H9 (cell line): ENCODE measurements around the gene MRPL20. TPM values are rescaled to one million over a fixed set of nuclear protein-coding genes. Genes with fewer than 3 reads are reported as not detected.
A peak's percentile ranks its signal among the peaks of the same experiment; 100 is the strongest.

Experiments used
- DNase-seq: peaks from one replicate; pipeline ENCODE4 v3.0.0-alpha.2; 2017
- H2AFZ ChIP-seq: one replicate; pipeline ENCODE4 v1.6.1; 2013; ENCODE audit warnings: mild to moderate bottlenecking, low read length, control low read depth, moderate library complexity
- H2AK5ac ChIP-seq: 2 replicates; pipeline ENCODE4 v1.6.1; 2013; ENCODE audit warnings: low read length, control low read depth, mixed read lengths; ENCODE audit not compliant: insufficient read length
- H2BK120ac ChIP-seq: one replicate; pipeline ENCODE4 v1.6.1; 2013; ENCODE audit warnings: low read depth, mild to moderate bottlenecking, low read length, control low read depth, inconsistent platforms; ENCODE audit not compliant: poor library complexity, severe bottlenecking
- H2BK12ac ChIP-seq: 2 replicates; pipeline ENCODE4 v1.6.1; 2013; ENCODE audit warnings: low read length, control low read depth, mixed read lengths, low read depth; ENCODE audit not compliant: insufficient read length
- H2BK15ac ChIP-seq: 2 replicates; pipeline ENCODE4 v1.6.1; 2013; ENCODE audit warnings: low read depth, low read length, control low read depth
- H2BK20ac ChIP-seq: one replicate; pipeline ENCODE4 v1.6.1; 2013; ENCODE audit warnings: low read depth, mild to moderate bottlenecking, low read length, control low read depth, inconsistent platforms; ENCODE audit not compliant: poor library complexity, severe bottlenecking
- H2BK5ac ChIP-seq: 2 replicates; pipeline ENCODE4 v1.6.1; 2013; ENCODE audit warnings: low read length, control low read depth, mixed read lengths; ENCODE audit not compliant: insufficient read length
- H3K14ac ChIP-seq: 2 replicates; pipeline ENCODE4 v1.6.1; 2013; ENCODE audit warnings: low read length, control low read depth; ENCODE audit not compliant: insufficient read depth
- H3K18ac ChIP-seq: 2 replicates; pipeline ENCODE4 v1.6.1; 2013; ENCODE audit warnings: low read depth, mild to moderate bottlenecking, mixed read lengths, low read length, control low read depth; ENCODE audit not compliant: insufficient read length
- H3K23ac ChIP-seq: 2 replicates; pipeline ENCODE4 v1.6.1; 2013; ENCODE audit warnings: low read length, control low read depth, mixed read lengths, low read depth; ENCODE audit not compliant: insufficient read length
- H3K23me2 ChIP-seq: 2 replicates; pipeline ENCODE4 v1.6.1; 2013; ENCODE audit warnings: low read depth, mild to moderate bottlenecking, mixed read lengths, low read length, control low read depth; ENCODE audit not compliant: insufficient read length, poor library complexity, severe bottlenecking
- H3K27ac ChIP-seq: 2 replicates; pipeline ENCODE4 v1.5.1; 2013; ENCODE audit warnings: low read length, control low read depth, mixed read lengths, low read depth; ENCODE audit not compliant: insufficient read length
- H3K27me3 ChIP-seq: 2 replicates; pipeline ENCODE4 v1.6.1; 2013; ENCODE audit warnings: low read length, control low read depth, inconsistent platforms; ENCODE audit not compliant: insufficient read depth
- H3K4ac ChIP-seq: 2 replicates; pipeline ENCODE4 v1.6.1; 2013; ENCODE audit warnings: low read depth, mild to moderate bottlenecking, control low read depth, inconsistent platforms, low read length, moderate library complexity
- H3K4me1 ChIP-seq: 2 replicates; pipeline ENCODE4 v1.6.1; 2013; ENCODE audit warnings: low read length, control low read depth, inconsistent platforms; ENCODE audit not compliant: insufficient read depth
- H3K4me2 ChIP-seq: 2 replicates; pipeline ENCODE4 v1.6.1; 2013; ENCODE audit warnings: low read length, control low read depth, mixed read lengths; ENCODE audit not compliant: insufficient read length, insufficient read depth
- H3K56ac ChIP-seq: 2 replicates; pipeline ENCODE4 v1.6.1; 2013; ENCODE audit warnings: low read depth, mild to moderate bottlenecking, mixed read lengths, low read length, control low read depth; ENCODE audit not compliant: insufficient read length
- H3K79me1 ChIP-seq: 2 replicates; pipeline ENCODE4 v1.6.1; 2013; ENCODE audit warnings: low read depth, mild to moderate bottlenecking, moderate library complexity, low read length, control low read depth, inconsistent platforms; ENCODE audit not compliant: insufficient read depth, poor library complexity, severe bottlenecking
- H3K79me2 ChIP-seq: 2 replicates; pipeline ENCODE4 v1.6.1; 2013; ENCODE audit warnings: low read length, control low read depth, inconsistent platforms; ENCODE audit not compliant: insufficient read depth
- H3K9ac ChIP-seq: 2 replicates; pipeline ENCODE4 v1.6.1; 2013; ENCODE audit warnings: low read length, control low read depth, mixed read lengths; ENCODE audit not compliant: insufficient read length; ENCODE audit errors: extremely low read depth
- H3K9me3 ChIP-seq: one replicate; pipeline ENCODE4 v1.6.1; 2013; ENCODE audit warnings: low read depth, low read length, inconsistent platforms; ENCODE audit not compliant: control insufficient read depth
- H3T11ph ChIP-seq: one replicate; pipeline ENCODE4 v1.6.1; 2013; ENCODE audit warnings: mild to moderate bottlenecking, low read length, control low read depth, inconsistent platforms
- H4K20me1 ChIP-seq: one replicate; pipeline ENCODE4 v1.6.1; 2013; ENCODE audit not compliant: control insufficient read depth, insufficient read length, insufficient read depth
- H4K5ac ChIP-seq: 2 replicates; pipeline ENCODE4 v1.6.1; 2013; ENCODE audit warnings: low read depth, mild to moderate bottlenecking, mixed read lengths, low read length, control low read depth; ENCODE audit not compliant: insufficient read length
- H4K8ac ChIP-seq: replicated peaks from 2 replicates; pipeline ENCODE4 v1.6.1; 2013; ENCODE audit warnings: low read length, control low read depth, mixed read lengths, low read depth; ENCODE audit not compliant: insufficient read length
- H4K91ac ChIP-seq: 2 replicates; pipeline ENCODE4 v1.6.1; 2013; ENCODE audit warnings: low read depth, mild to moderate bottlenecking, moderate library complexity, mixed read lengths, low read length, control low read depth; ENCODE audit not compliant: insufficient read length
- H3K27ac Mint-ChIP-seq, 3 experiments: 2 replicates in 2 of 3; 3 replicates in 1 of 3; pipeline ENCODE4 v1.8.0; 2020 to 2021; ENCODE audit warnings: mixed read lengths in 3 of 3, mild to moderate bottlenecking in 1 of 3, moderate library complexity in 1 of 3
- H3K27me3 Mint-ChIP-seq: 2 replicates; pipeline ENCODE4 v1.8.0; 2021; ENCODE audit warnings: low read depth, mild to moderate bottlenecking, moderate library complexity, mixed read lengths
- H3K36me3 Mint-ChIP-seq, 3 experiments: 2 replicates in 2 of 3; 3 replicates in 1 of 3; pipeline ENCODE4 v1.8.0; 2020 to 2021; ENCODE audit warnings: low read depth in 3 of 3, mixed read lengths in 3 of 3; ENCODE audit not compliant: insufficient read depth in 1 of 3
- H3K4me1 Mint-ChIP-seq, 2 experiments: 2 replicates each; pipeline ENCODE4 v1.8.0; 2020; ENCODE audit warnings: mixed read lengths in 2 of 2
- H3K4me3 Mint-ChIP-seq, 2 experiments: 2 replicates in 1 of 2; 3 replicates in 1 of 2; pipeline ENCODE4 v1.8.0; 2020 to 2021; ENCODE audit warnings: mild to moderate bottlenecking in 2 of 2, mixed read lengths in 2 of 2, moderate library complexity in 1 of 2
- H3K9me3 Mint-ChIP-seq, 2 experiments: 2 replicates in 1 of 2; 3 replicates in 1 of 2; pipeline ENCODE4 v1.8.0; 2020; ENCODE audit warnings: mild to moderate bottlenecking in 2 of 2, mixed read lengths in 2 of 2, moderate library complexity in 1 of 2
- CTCF ChIP-seq: fragments of 200-600 bp; sonication (generic); conservative IDR thresholded peaks from 3 replicates; pipeline ENCODE4 v1.8.0; 2021; ENCODE audit warnings: antibody characterized with exemption, mild to moderate bottlenecking
- WGBS: extraction: QIAGEN DNeasy Blood & Tissue Kit; methylation state at CpG from one replicate; pipeline ENCODE4 v1.1.7; 2013; ENCODE audit warnings: missing lambda C conversion rate, low lambda C conversion rate, mixed read lengths; ENCODE audit not compliant: insufficient read length; ENCODE audit errors: extremely low coverage; 5-methylcytosine and 5-hydroxymethylcytosine counted together
- total RNA-seq: library from RNA; stranded (reverse); gene quantifications from 2 replicates; pipeline ENCODE4 v1.2.1, GENCODE V29; 2021

The MRPL20 gene
- total RNA-seq, 1 experiment from 2014 or later = 162 TPM

DNA sequence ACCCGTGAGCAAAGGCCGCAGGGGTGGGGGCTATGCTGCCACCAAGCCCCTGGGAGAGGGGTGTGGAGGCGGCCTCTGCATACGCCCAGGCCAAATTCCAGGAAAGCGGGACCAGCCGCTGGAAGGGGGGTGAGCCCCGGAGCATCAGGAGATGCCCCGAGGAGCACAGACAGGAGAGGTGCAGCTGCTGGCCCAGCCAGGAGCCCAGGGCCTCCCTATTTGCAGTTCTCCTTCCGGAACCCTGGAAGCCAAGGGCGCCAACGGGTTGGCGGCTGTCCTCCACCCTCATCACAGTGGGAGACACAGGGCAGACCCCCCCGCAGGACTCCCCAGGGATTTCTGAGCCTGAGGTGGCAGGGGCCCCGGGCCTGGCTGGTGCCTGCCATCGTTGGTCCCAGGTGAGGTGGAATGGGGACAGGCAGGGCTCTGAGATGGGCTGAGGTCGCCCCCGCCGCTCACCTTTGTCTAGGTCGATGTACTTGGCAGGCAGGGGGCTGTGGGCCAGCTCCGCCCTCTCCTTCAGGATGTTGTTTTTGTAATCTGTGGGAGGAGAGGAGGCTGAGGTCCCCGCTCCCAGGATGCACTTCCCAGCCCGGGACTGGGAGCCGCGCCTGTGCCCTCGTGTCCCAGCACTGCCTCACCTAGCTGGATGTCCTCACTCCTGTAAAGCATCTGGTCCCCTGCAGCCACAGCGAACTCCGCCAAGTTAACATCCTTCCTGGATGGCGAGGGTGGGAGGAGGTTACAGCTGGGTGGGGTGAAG is 53.5 kb downstream of the MRPL20 start:
- no peak overlapping the region for H3K4ac ChIP-seq
- H3K56ac ChIP-seq = no peak overlapping the region
- Mint-ChIP-seq H3K36me3 (peaks cover 0 to 8% (median 2%) of the 10 kb centered on the region in 3 experiments; a peak in 1 of 7 replicates), H3K4me1 (peaks cover 24 to 38% of the 10 kb centered on the region in 2 experiments), H3K9me3 (no peaks in the 10 kb centered on the region), H3K27me3 (peaks cover 35% of the 10 kb centered on the region), H3K4me3 (peak overlapping the region; percentile 58 to 85), H3K27ac (no peak overlapping the region)
- no peak overlapping the region for H2BK5ac ChIP-seq
- no peaks in the 10 kb centered on the region for H4K20me1 ChIP-seq
- no peak overlapping the region for H3K18ac ChIP-seq
- H3K4me1 ChIP-seq = no peaks in the 10 kb centered on the region; the same call in 1 of the 2 replicates
- H3K23ac ChIP-seq = no peak overlapping the region
- WGBS = no CpG with 5 or more reads among the region's 28 CpGs
- H3K9me3 ChIP-seq = no peaks in the 10 kb centered on the region
- no peak overlapping the region for H2BK120ac ChIP-seq
- H2BK20ac ChIP-seq = no peak overlapping the region
- H3T11ph ChIP-seq = no peak overlapping the region
- H4K91ac ChIP-seq = no peak overlapping the region
- H3K27ac ChIP-seq = no peak overlapping the region
- TF ChIP-seq CTCF = no peak
- no peaks in the 10 kb centered on the region for H3K79me1 ChIP-seq
- H3K14ac ChIP-seq = no peak overlapping the region; the same call in 1 of the 2 replicates
- H2AFZ ChIP-seq = no peak overlapping the region
- H2AK5ac ChIP-seq = no peak overlapping the region
- no peaks in the 10 kb centered on the region for H3K79me2 ChIP-seq
- H4K8ac ChIP-seq = no peak overlapping the region
- H3K9ac ChIP-seq = no peak overlapping the region
- peaks cover 4% of the 10 kb centered on the region; the same call in 1 of the 2 replicates for H3K27me3 ChIP-seq
- DNase-seq = peak; percentile 82
- no peak overlapping the region for H4K5ac ChIP-seq
- H2BK15ac ChIP-seq = no peak overlapping the region
- H3K4me2 ChIP-seq = peak overlapping the region; percentile 62
- H3K23me2 ChIP-seq = peaks cover 9% of the 10 kb centered on the region
- no peak overlapping the region for H2BK12ac ChIP-seq
